ENCODE results near the gene RBBP8NL. TPM values are rescaled to one million over a fixed set of nuclear protein-coding genes. Genes with fewer than 3 reads are reported as not detected.

RBBP8NL gene
- polyA plus RNA-seq, 3 donors = not detected

- 80% methylated on average over 3 of the region's 12 CpGs for WGBS (ENCODE audit: insufficient coverage)
- Histone ChIP-seq H3K9me3 (replicated peaks in 1 of 2; ENCODE audit: control insufficient read depth in 1 of 2, insufficient read depth in 1 of 2, low read length in 2 of 2) (no peaks in the 10 kb centered on the region), H3K27me3 (ENCODE audit: control insufficient read depth in 2 of 2, insufficient read depth in 2 of 2, low read length in 2 of 2) (no peaks in the 10 kb centered on the region), H3K4me3 (replicated peaks in 1 of 3; ENCODE audit: low read depth in 2 of 3, low read length in 3 of 3) (no peak overlapping the region), H3K36me3 (replicated peaks in 1 of 2; ENCODE audit: control insufficient read depth in 1 of 2, insufficient read depth in 2 of 2, low read length in 2 of 2) (no peaks in the 10 kb centered on the region), H3K27ac (ENCODE audit: low read depth in 1 of 2, low read length in 2 of 2) (no peak overlapping the region), H4K20me1 (ENCODE audit: insufficient read depth, low read length) (no peaks in the 10 kb centered on the region), H3K4me2 (replicated peaks; ENCODE audit: extremely low read depth, low read length, poor library complexity, severe bottlenecking) (no peak overlapping the region), H3K79me2 (ENCODE audit: insufficient read depth, low read length) (no peaks in the 10 kb centered on the region), H2AFZ (ENCODE audit: insufficient read depth, low read depth, low read length, poor library complexity, severe bottlenecking) (no peak overlapping the region), H3K4me1 (ENCODE audit: control insufficient read depth in 1 of 2, insufficient read depth in 2 of 2, low read length in 2 of 2) (no peaks in the 10 kb centered on the region), H3K9ac (ENCODE audit: insufficient read depth, low read length, poor library complexity, severe bottlenecking) (no peak overlapping the region)
- Mint-ChIP-seq H3K4me1 (no peaks in the 10 kb centered on the region), H3K36me3 (no peaks in the 10 kb centered on the region), H3K27ac (no peak overlapping the region), H3K4me3 (no peak overlapping the region), H3K9me3 (peaks cover 0 to 2% (median 0%) of the 10 kb centered on the region in 7 donors), H3K27me3 (ENCODE audit: low read depth in 3 of 3) (peaks cover 3 to 10% (median 7%) of the 10 kb centered on the region in 3 donors)
- intact Hi-C loops (cut with micrococcal nuclease) = no loop called here
- no peak for DNase-seq
- TF ChIP-seq CTCF (IDR thresholded peaks at IDR 0.05) = no peak
Measured at GRCh38 chr20:62446481-62446880, 19.1 kb upstream of the RBBP8NL start.

GRCh38 chr20:62445553-62446340 lies 18.4 kb upstream of the RBBP8NL start:
- Histone ChIP-seq H3K27me3 (ENCODE audit: control insufficient read depth in 2 of 2, insufficient read depth in 2 of 2, low read length in 2 of 2) (no peaks in the 10 kb centered on the region), H4K20me1 (ENCODE audit: insufficient read depth, low read length) (no peaks in the 10 kb centered on the region), H3K36me3 (replicated peaks in 1 of 2; ENCODE audit: control insufficient read depth in 1 of 2, insufficient read depth in 2 of 2, low read length in 2 of 2) (no peaks in the 10 kb centered on the region), H3K9me3 (replicated peaks in 1 of 2; ENCODE audit: control insufficient read depth in 1 of 2, insufficient read depth in 1 of 2, low read length in 2 of 2) (no peaks in the 10 kb centered on the region), H3K4me2 (replicated peaks; ENCODE audit: extremely low read depth, low read length, poor library complexity, severe bottlenecking) (no peak overlapping the region), H3K4me3 (replicated peaks in 1 of 3; ENCODE audit: low read depth in 2 of 3, low read length in 3 of 3) (no peak overlapping the region), H3K4me1 (ENCODE audit: control insufficient read depth in 1 of 2, insufficient read depth in 2 of 2, low read length in 2 of 2) (no peaks in the 10 kb centered on the region), H2AFZ (ENCODE audit: insufficient read depth, low read depth, low read length, poor library complexity, severe bottlenecking) (no peak overlapping the region), H3K79me2 (ENCODE audit: insufficient read depth, low read length) (no peaks in the 10 kb centered on the region), H3K9ac (ENCODE audit: insufficient read depth, low read length, poor library complexity, severe bottlenecking) (no peak overlapping the region), H3K27ac (ENCODE audit: low read depth in 1 of 2, low read length in 2 of 2) (no peak overlapping the region)
- H3K4me1 Mint-ChIP-seq = no peaks in the 10 kb centered on the region
- WGBS (ENCODE audit: insufficient coverage) = 87% methylated on average over 25 of the region's 36 CpGs
- peaks cover 0 to 2% (median 0%) of the 10 kb centered on the region in 7 donors for H3K9me3 Mint-ChIP-seq
- no peak for DNase-seq
- no peak overlapping the region for H3K27ac Mint-ChIP-seq
- H3K4me3 Mint-ChIP-seq = no peak overlapping the region
- no peak for TF ChIP-seq CTCF (IDR thresholded peaks at IDR 0.05)
- intact Hi-C loops (cut with micrococcal nuclease) = no loop called here
- H3K27me3 Mint-ChIP-seq (ENCODE audit: low read depth in 3 of 3) = peaks cover 3 to 13% (median 10%) of the 10 kb centered on the region in 3 donors
- no peaks in the 10 kb centered on the region for H3K36me3 Mint-ChIP-seq
